Mesendoderm (in vitro differentiated cells): ENCODE measurements around the gene SLC4A11.

Source experiments
- DNase-seq: peaks from one replicate; pipeline ENCODE4 v3.0.0; 2013
- H2AK5ac ChIP-seq: 2 replicates; pipeline ENCODE4 v1.6.1; 2013; ENCODE audit warnings: low read length, inconsistent platforms
- H2BK120ac ChIP-seq: 2 replicates; pipeline ENCODE4 v1.6.1; 2013; ENCODE audit warnings: low read depth, mild to moderate bottlenecking, low read length, moderate library complexity, mixed read lengths
- H2BK15ac ChIP-seq: replicated peaks from 2 replicates; pipeline ENCODE4 v1.6.1; 2013; ENCODE audit warnings: low read depth, mild to moderate bottlenecking, moderate library complexity
- H2BK5ac ChIP-seq: 2 replicates; pipeline ENCODE4 v1.6.1; 2013; ENCODE audit warnings: low read length, inconsistent platforms
- H3K18ac ChIP-seq: 2 replicates; pipeline ENCODE4 v1.6.1; 2013; ENCODE audit warnings: mild to moderate bottlenecking, low read length, mixed read lengths
- H3K23ac ChIP-seq: one replicate; pipeline ENCODE4 v1.6.1; 2013; ENCODE audit warnings: low read length
- H3K27ac ChIP-seq: 2 replicates; pipeline ENCODE4 v1.5.1; 2013; ENCODE audit warnings: low read depth, mild to moderate bottlenecking, inconsistent platforms, low read length, moderate library complexity
- H3K27me3 ChIP-seq: 2 replicates; pipeline ENCODE4 v1.6.1; 2013; ENCODE audit warnings: low read length, control low read depth, mild to moderate bottlenecking, inconsistent platforms; ENCODE audit not compliant: insufficient read depth, poor library complexity
- H3K36me3 ChIP-seq: 2 replicates; pipeline ENCODE4 v1.6.1; 2013; ENCODE audit warnings: low read length, inconsistent platforms; ENCODE audit not compliant: control insufficient read depth, insufficient read depth
- H3K4ac ChIP-seq: one replicate; pipeline ENCODE4 v1.6.1; 2013; ENCODE audit warnings: low read depth, mild to moderate bottlenecking, low read length, moderate library complexity
- H3K4me1 ChIP-seq: 2 replicates; pipeline ENCODE4 v1.6.1; 2013; ENCODE audit warnings: low read depth, low read length, inconsistent platforms; ENCODE audit not compliant: control insufficient read depth
- H3K4me2 ChIP-seq: 2 replicates; pipeline ENCODE4 v1.6.1; 2013; ENCODE audit warnings: low read length
- H3K4me3 ChIP-seq: 2 replicates; pipeline ENCODE4 v1.5.1; 2013; ENCODE audit warnings: mild to moderate bottlenecking, low read length
- H3K56ac ChIP-seq: one replicate; pipeline ENCODE4 v1.6.1; 2013; ENCODE audit warnings: low read length
- H3K79me1 ChIP-seq: 2 replicates; pipeline ENCODE4 v1.6.1; 2013; ENCODE audit warnings: low read length, inconsistent platforms
- H3K79me2 ChIP-seq: 2 replicates; pipeline ENCODE4 v1.6.1; 2013; ENCODE audit warnings: mild to moderate bottlenecking, low read length; ENCODE audit not compliant: control insufficient read depth, insufficient read depth
- H3K9ac ChIP-seq: 2 replicates; pipeline ENCODE4 v1.6.1; 2013; ENCODE audit warnings: low read length, inconsistent platforms
- H4K5ac ChIP-seq: one replicate; pipeline ENCODE4 v1.6.1; 2013; ENCODE audit warnings: low read length
- H4K8ac ChIP-seq: one replicate; pipeline ENCODE4 v1.6.1; 2013; ENCODE audit warnings: low read depth, mild to moderate bottlenecking, control low read depth, low read length, moderate library complexity
- WGBS: extraction: QIAGEN DNeasy Blood & Tissue Kit; methylation state at CpG from one replicate; pipeline ENCODE4 v1.1.7; 2013; ENCODE audit warnings: low lambda C conversion rate, missing lambda C conversion rate; ENCODE audit not compliant: insufficient coverage; ENCODE audit errors: extremely low coverage; 5-methylcytosine and 5-hydroxymethylcytosine counted together

The SLC4A11 gene

GRCh38 chr20:3228750-3229032, 10.3 kb downstream of the SLC4A11 start:
- H3K23ac ChIP-seq, result no peak overlapping the region
- no peak overlapping the region for H3K18ac ChIP-seq
- no peak overlapping the region for H3K9ac ChIP-seq
- no peaks in the 10 kb centered on the region for H3K79me1 ChIP-seq
- no peaks in the 10 kb centered on the region for H3K79me2 ChIP-seq
- WGBS, result no CpG with 5 or more reads among the region's 11 CpGs
- no peaks in the 10 kb centered on the region for H3K27me3 ChIP-seq
- no peak overlapping the region for H2AK5ac ChIP-seq
- no peak overlapping the region for H2BK15ac ChIP-seq
- H4K5ac ChIP-seq, result no peak overlapping the region
- no peak overlapping the region for H3K4ac ChIP-seq
- H2BK120ac ChIP-seq, result no peak overlapping the region
- no peak overlapping the region for H4K8ac ChIP-seq
- no peaks in the 10 kb centered on the region for H3K4me1 ChIP-seq
- DNase-seq, result no peak
- no peak overlapping the region for H3K27ac ChIP-seq
- no peak overlapping the region for H3K56ac ChIP-seq
- no peak overlapping the region for H3K4me2 ChIP-seq
- H2BK5ac ChIP-seq, result no peak overlapping the region
- no peaks in the 10 kb centered on the region for H3K36me3 ChIP-seq
- no peak overlapping the region for H3K4me3 ChIP-seq

GRCh38 chr20:3227936-3228749, 10.8 kb downstream of the SLC4A11 start:
- Histone ChIP-seq H2AK5ac (no peak overlapping the region), H4K5ac (no peak overlapping the region), H2BK15ac (no peak overlapping the region), H3K27ac (no peak overlapping the region), H3K79me2 (no peaks in the 10 kb centered on the region), H3K18ac (no peak overlapping the region), H3K4me2 (no peak overlapping the region), H3K79me1 (no peaks in the 10 kb centered on the region), H3K4ac (no peak overlapping the region), H4K8ac (no peak overlapping the region), H3K36me3 (no peaks in the 10 kb centered on the region), H3K4me3 (no peak overlapping the region), H2BK120ac (no peak overlapping the region), H3K9ac (no peak overlapping the region), H3K4me1 (no peaks in the 10 kb centered on the region), H3K56ac (no peak overlapping the region), H2BK5ac (no peak overlapping the region), H3K27me3 (no peaks in the 10 kb centered on the region), H3K23ac (no peak overlapping the region)
- no peak for DNase-seq
- WGBS, result no CpG with 5 or more reads among the region's 42 CpGs

GRCh38 chr20:3227506-3227905, 11.5 kb downstream of the SLC4A11 start:
- no peaks in the 10 kb centered on the region for H3K4me1 ChIP-seq
- H3K4me3 ChIP-seq, result no peak overlapping the region
- DNase-seq, result no peak
- no peak overlapping the region for H3K4ac ChIP-seq
- H3K27ac ChIP-seq, result no peak overlapping the region
- H3K4me2 ChIP-seq, result no peak overlapping the region
- H3K56ac ChIP-seq, result no peak overlapping the region
- no peaks in the 10 kb centered on the region for H3K27me3 ChIP-seq
- H3K23ac ChIP-seq, result no peak overlapping the region
- H3K36me3 ChIP-seq, result no peaks in the 10 kb centered on the region
- H3K18ac ChIP-seq, result no peak overlapping the region
- no CpG with 5 or more reads among the region's 7 CpGs for WGBS
- H3K79me2 ChIP-seq, result no peaks in the 10 kb centered on the region
- H2BK15ac ChIP-seq, result no peak overlapping the region
- H2AK5ac ChIP-seq, result no peak overlapping the region
- H3K9ac ChIP-seq, result no peak overlapping the region
- H2BK5ac ChIP-seq, result no peak overlapping the region
- no peak overlapping the region for H4K5ac ChIP-seq
- H3K79me1 ChIP-seq, result no peaks in the 10 kb centered on the region
- H2BK120ac ChIP-seq, result no peak overlapping the region
- H4K8ac ChIP-seq, result no peak overlapping the region

- Histone ChIP-seq H4K5ac (no peak overlapping the region), H3K23ac (no peak overlapping the region), H2BK120ac (no peak overlapping the region), H3K4me2 (no peak overlapping the region), H2BK15ac (no peak overlapping the region), H3K4me3 (no peak overlapping the region), H3K56ac (no peak overlapping the region), H3K4ac (no peak overlapping the region), H2AK5ac (no peak overlapping the region), H3K79me2 (no peaks in the 10 kb centered on the region), H4K8ac (no peak overlapping the region), H2BK5ac (no peak overlapping the region), H3K27ac (no peak overlapping the region), H3K79me1 (no peaks in the 10 kb centered on the region), H3K4me1 (no peaks in the 10 kb centered on the region), H3K18ac (no peak overlapping the region), H3K27me3 (no peaks in the 10 kb centered on the region), H3K36me3 (no peaks in the 10 kb centered on the region), H3K9ac (no peak overlapping the region)
- no CpG with 5 or more reads among the region's 14 CpGs for WGBS
- no peak for DNase-seq
Measured at GRCh38 chr20:3226864-3227263, 12.1 kb downstream of the SLC4A11 start.

GRCh38 chr20:3226093-3226492, 12.9 kb downstream of the SLC4A11 start:
- no peak overlapping the region for H3K4me2 ChIP-seq
- H3K27me3 ChIP-seq, result no peaks in the 10 kb centered on the region
- H2AK5ac ChIP-seq, result no peak overlapping the region
- H3K56ac ChIP-seq, result no peak overlapping the region
- H2BK15ac ChIP-seq, result no peak overlapping the region
- H3K4me1 ChIP-seq, result no peaks in the 10 kb centered on the region
- no peak overlapping the region for H3K18ac ChIP-seq
- H3K79me2 ChIP-seq, result no peaks in the 10 kb centered on the region
- no peak overlapping the region for H3K9ac ChIP-seq
- H2BK5ac ChIP-seq, result no peak overlapping the region
- H3K79me1 ChIP-seq, result no peaks in the 10 kb centered on the region
- no peak overlapping the region for H3K4me3 ChIP-seq
- no peak overlapping the region for H3K27ac ChIP-seq
- H3K36me3 ChIP-seq, result peaks cover 3% of the 10 kb centered on the region
- no CpG with 5 or more reads among the region's 10 CpGs for WGBS
- no peak overlapping the region for H4K5ac ChIP-seq
- DNase-seq, result no peak
- H4K8ac ChIP-seq, result no peak overlapping the region
- no peak overlapping the region for H3K23ac ChIP-seq
- no peak overlapping the region for H2BK120ac ChIP-seq
- no peak overlapping the region for H3K4ac ChIP-seq
